ENCODE results near the gene MAP4K1.

MAP4K1 gene

DNA sequence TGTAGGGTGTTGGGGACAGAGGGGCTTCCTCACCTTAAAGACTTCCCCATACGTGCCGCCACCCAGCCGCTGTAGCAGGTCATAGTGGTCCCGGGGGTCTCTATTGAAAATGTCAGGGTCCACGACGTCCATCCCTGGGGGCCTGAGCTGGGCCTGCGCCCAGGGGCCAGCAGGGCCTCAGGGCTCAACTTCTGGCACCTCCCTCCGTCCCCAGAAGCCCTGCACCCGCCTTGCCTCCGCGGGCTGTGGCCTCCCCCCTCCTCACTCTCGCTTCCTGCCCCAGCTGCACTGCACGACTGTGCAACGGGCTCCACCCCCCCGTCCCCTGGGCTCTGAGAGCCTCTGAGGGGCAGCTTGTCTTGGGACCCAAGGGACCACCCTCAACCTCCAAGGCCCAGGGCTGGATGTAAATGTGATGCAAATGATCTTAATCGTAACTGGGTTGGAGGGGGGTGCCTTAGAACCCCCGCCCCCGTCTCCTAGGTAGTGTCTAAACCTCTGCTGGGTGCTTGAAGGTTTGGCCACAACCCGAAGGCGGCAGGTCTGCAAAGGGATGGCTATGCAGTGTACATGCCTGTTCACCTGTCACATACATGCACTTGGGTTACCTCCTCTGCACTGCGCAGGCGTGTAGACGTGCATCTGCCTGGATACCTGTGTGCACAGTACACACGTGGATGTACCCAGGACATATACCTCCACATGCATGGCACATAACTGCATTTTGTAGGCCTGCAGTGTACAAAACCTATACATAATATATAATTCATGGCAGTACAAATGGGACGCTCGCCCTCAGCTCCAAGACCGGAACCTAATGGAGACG, at the start of gene MAP4K1:
MAP4K1 (minus strand) TSS at position 190 of the 826 bp plus-strand sequence; CDS start at position 132, 58 bp downstream.
- no peak for DNase-seq

- no peak for DNase-seq
Measured at GRCh38 chr19:38666663-38667511, 49.1 kb upstream of the MAP4K1 start.

- no peak for DNase-seq
Measured at GRCh38 chr19:38665950-38666662, 48.4 kb upstream of the MAP4K1 start.

DNA sequence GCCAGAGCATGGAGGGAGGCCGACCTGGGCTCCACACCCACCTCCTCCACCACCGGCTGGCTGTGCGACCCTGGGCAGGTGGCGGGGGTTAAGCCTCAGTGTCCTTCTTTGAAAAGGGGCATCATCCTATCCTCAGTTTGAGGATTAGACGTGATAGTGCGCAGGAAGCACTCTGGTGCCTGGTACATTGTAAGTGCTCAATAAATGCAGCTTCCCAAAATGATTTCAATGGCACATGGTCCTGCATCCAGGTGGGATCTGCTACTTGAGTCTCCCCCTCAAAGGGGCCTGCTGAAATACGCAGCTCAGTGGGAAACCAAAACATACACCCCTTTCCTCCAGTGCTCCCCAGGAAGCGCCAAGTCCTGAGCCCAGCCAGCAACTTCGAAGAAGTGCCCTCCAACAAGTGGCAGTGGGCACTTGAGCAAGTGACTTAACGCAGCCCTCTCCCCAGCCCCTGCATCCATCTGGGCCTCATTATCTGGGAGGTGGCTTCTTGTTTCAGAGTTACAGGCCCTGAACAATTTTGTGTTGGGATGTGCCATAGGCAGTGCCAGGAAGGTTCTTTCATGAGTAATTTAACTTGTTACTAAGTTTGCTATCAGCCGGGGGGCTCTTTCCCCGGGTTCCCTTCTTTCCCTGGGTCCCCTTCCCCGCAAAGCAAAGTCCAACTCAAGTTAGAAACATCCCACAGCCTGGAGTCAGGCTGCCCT, 47.6 kb upstream of the MAP4K1 start:
- DNase-seq = no peak

DNA sequence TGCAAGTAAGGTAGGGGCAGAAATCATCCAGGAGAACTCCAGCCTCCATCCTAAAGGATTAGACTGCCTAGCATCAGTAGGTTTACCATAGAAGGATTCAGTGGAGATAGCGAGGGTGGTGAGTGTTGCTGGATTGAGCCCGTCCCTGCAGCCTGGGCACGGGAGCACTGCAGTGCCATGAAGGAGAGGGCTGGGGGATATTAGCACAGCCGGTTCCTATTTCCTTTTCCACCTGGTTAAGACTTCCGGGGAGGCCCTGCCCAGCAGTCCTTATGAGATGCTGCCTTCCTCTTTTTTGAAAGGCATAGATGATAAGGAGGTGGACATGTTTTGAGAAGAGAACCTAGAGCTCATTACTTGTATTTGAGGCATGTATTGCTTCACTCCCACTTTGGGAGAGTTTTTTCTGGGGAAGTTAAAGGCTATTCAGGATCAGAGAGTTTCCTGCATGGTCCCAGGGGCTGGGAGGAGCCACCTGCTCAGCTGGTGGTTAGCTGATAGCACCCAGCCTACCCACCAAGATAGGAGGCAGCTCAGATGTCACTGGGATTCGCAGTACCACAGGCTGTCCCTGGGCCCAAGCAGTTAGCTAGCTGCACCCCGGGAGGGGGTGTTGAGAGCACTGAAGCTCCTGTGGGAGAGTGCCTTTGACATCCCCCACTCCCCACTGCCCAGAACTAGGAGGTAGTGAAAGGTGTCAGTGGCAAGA, 46.9 kb upstream of the MAP4K1 start:
- DNase-seq = no peak

- no peak for DNase-seq
Measured at GRCh38 chr19:38663957-38664502, 46.3 kb upstream of the MAP4K1 start.

- no peak for DNase-seq
Measured at GRCh38 chr19:38663156-38663651, 45.5 kb upstream of the MAP4K1 start.

DNA sequence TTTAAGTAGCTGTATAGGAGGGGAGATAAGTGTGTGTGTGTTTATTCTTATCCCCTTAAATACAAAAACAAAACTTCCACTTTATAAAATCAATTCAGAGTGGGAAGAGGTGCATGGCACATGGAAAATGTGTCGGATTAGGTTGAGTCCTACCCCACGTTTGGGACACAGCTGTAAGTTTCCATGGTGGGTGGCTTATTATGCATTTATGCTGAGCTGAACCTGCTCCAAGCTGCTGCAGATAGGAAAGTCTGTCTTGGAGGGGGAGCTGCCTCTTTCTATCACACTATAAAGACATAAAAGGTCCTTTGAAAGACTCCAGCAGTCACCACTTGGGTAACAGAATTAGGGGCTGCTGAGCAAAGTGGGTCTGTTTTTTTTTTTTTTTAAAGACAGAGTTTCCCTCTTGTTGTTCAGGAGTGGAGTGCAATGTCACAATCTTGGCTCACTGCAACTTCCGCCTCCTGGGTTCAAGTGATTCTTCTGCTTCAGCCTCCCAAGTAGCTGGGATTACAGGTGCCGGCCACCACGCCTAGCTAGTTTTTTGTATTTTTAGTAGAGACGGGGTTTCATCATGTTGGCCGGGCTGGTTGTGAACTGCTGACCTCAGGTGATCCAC, 44.9 kb upstream of the MAP4K1 start:
- DNase-seq = no peak

DNA sequence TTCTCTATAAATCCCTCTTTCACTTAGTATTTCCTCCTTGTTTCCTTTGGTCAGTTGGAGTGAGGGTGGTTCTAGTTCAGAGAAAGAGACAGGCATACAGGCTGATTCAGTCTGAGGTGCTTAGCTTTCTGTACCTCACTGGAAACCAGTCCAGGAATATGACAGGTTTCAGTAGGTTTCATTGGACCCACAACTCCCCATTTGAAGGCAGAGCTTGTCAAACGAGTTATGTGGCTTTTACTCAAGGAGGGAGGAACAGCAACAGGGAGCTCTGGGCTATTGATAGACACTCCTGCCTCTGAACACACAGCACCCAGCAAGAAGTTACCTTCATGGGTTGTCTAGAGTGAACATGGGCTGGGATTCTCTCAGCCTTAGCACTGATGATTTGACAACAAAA, 44.2 kb upstream of the MAP4K1 start:
- no peak for DNase-seq

DNA sequence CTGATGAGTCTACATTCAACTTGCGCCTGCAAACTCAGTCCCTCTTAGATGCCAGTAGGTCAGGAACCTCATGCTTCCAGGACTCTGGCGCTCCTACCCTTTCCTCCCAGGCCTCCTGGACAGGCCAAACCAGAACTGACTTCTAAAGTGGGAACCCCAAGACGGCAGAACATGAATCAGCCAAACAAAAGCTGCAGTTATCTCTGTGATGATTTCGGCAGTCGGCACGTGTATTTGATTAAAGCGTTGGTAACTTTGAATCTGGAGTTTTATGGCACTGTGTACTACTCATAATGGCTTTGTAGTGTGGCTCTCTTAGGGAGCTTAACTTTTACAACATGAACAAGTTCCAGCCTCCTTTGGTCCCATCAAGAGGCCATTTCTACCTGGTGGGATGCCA, 43.4 kb upstream of the MAP4K1 start:
- no peak for DNase-seq

DNA sequence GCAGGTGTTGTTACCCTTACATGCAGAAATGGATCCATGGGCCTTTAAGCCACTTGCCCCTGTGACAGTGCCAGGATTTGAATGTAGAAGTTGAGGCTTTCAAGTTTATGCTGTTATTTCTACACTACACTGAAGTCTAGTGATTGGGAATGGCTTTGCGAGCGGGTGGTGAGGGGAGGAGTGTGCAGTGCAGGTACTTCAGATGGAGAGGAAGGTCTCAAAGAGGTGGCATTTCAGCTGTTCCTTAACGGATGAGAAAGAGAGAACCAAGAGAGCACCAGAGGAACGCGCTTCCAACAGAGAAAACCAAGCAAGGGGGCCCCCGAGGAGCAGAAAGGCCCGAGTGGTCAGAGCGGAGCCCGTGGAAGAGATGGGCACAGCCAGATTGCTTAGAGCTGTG, 43.0 kb upstream of the MAP4K1 start:
- DNase-seq = no peak

DNA sequence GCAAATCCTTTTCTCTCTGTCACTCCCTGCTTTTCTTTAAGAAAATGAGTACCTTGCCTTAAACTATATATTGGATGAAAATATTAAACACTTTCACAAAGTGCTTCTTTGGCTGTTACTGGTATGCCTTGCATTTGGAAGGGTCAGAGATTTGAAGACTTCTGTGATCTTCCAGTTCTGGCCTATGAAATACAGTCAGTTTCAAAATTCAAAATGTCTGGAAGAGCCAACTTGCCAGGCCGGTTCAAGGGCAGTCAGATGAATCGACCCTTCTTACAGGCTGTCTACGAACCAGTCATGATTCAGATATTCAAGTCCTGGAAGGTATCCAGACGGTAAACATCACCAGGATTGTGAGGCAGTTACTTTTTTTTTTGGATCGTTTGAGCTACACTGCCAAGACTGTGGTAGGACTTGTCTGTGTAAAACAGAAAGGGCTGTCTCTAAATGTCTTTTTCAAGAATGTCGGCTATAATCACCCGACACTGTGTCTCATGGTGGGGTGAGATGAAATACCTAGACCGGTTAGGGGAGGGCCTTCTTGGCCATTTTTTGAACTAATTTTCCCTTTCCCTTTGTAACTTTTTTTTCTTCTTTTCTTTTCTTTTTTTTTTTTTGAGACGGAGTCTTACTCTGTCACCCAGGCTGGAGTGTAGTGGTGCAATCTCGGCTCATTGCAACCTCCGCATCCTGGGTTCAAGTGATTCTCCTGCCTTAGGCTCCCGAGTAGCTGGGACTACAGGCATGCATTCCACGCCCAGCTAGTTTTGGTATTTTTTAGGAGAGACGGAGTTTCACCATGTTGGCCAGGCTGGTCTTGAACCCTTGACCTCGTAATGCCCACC, 40.9 kb upstream of the MAP4K1 start:
- DNase-seq = no peak

DNA sequence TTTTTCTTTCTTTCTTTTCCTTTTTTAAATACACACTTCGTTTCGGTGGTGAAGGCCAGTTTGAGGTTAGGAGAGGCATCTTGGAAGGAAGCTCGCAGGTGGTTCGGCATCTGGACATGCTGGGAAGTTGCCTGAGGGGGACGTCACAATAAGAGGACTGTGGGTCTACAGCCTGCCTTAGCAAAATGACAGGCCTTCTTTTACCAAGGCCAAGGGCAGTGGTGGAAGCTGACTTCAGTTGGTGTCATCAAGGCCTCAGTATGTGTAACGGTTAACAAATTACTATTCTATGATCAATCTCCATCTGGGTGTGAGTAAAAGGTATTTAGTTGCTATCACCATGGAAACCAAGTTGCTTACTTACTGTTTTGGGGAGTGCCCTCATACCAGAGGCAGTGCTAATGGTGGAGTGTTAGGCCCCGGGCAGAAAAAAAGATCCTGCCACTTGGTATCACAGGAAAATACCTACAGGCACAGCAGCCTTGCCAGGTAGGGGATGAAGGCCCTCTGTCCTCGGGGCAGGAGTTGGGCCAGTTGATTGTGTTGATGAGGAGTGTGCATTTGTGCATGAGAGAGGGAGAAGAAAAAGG, 40.0 kb upstream of the MAP4K1 start:
- no peak for DNase-seq

- DNase-seq = no peak
Measured at GRCh38 chr19:38656171-38656981, 38.6 kb upstream of the MAP4K1 start.

DNA sequence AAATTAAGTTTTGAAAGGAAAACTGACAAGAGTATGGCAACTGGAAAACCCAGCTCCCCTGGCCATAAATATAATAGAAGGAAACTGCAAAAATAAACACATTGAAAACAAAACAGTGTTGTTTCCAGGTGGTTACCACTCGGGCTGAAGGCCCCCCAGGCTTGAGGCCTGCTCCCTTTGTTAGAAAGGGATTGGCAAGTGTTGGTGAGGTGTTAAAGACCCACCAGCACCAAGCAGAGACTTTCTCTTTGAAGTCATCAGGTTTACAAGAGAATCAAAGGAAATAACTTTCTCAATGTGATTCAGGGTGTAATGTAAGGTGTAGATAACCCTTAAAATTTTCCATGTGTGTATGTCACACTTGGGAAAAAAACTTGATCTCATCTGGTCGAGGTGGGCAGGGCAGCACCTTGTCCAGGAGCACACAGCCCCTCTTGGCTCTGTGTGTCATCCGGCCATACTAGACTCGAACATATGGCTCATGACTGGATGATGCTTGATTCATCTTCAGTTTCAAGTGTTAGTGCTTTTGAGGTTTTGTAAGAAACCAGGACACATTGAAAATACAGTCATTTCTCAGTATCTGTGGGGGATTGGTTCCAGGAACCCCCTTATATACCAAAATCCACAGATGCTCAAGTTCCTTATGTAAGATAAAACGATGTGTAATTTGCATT, 37.5 kb upstream of the MAP4K1 start:
- no peak for DNase-seq

- DNase-seq = no peak
Measured at GRCh38 chr19:38654628-38655055, 36.9 kb upstream of the MAP4K1 start.

GRCh38 chr19:38653028-38653571, 35.3 kb upstream of the MAP4K1 start:
- no peak for DNase-seq
